HCT116 (cell line): ENCODE results near the gene VPS41. TPM values are rescaled to one million over a fixed set of nuclear protein-coding genes. Genes with fewer than 3 reads are reported as not detected.

Source experiments
- ATAC-seq: fragments of 200-7000 bp; cut with Tn5 transposase; 2 replicates; pipeline ENCODE4 v1.9.1; 2020; ENCODE audit warnings: mild to moderate bottlenecking, moderate library complexity
- BruUV-seq: library from RNA; stranded (reverse); fragments of 400-500 nt; replicated peaks from 2 replicates; lab custom pipeline; 2021; lab: Mats Ljungman, UMichigan
- CTCF ChIA-PET: fragments of 300-600 bp; sonication (Branson Sonifier 250); formaldehyde crosslinking; loops from one replicate; lab custom pipeline; 2021; ENCODE audit warnings: antibody characterized with exemption; lab: Charles Lee
- POLR2A ChIA-PET: fragments of 300-600, 350-600 bp; sonication (Branson Sonifier 250); formaldehyde crosslinking; loops from one replicate; lab custom pipeline; 2021; ENCODE audit warnings: antibody characterized with exemption; lab: Charles Lee
- RAD21 ChIA-PET, 2 experiments: fragments of 300-600 bp; sonication (Branson Sonifier 250); formaldehyde crosslinking; loops; one replicate each; lab custom pipeline; 2023; ENCODE audit warnings: low total read pairs in 2 of 2; ENCODE audit not compliant: uncharacterized antibody in 2 of 2, unreplicated experiment in 2 of 2, low non-redundant PET in 1 of 2; lab: Charles Lee
- DNase-seq: peaks from one replicate; pipeline ENCODE4 v3.0.0-alpha.2; 2010; ENCODE audit warnings: low read depth, low spot score
- H2AFZ ChIP-seq: fragments of 200-600 bp; shearing (Covaris generic), sonication (generic); 2 replicates; pipeline ENCODE4 v1.6.1; 2017; ENCODE audit warnings: low read depth, mixed run types, mixed read lengths, antibody characterized with exemption, low read length; ENCODE audit not compliant: poor library complexity, severe bottlenecking
- H3K27ac ChIP-seq: 2 replicates; pipeline ENCODE4 v1.5.1; 2012; ENCODE audit warnings: low read depth, low read length
- H3K27me3 ChIP-seq: fragments of 200-600 bp; sonication (generic); 2 replicates; pipeline ENCODE4 v1.6.1; 2016; ENCODE audit warnings: mixed run types, low read length, mixed read lengths; ENCODE audit not compliant: insufficient read depth
- H3K36me3 ChIP-seq, 2 experiments: fragments of 200-500 bp in 1 of 2; fragments of 200-600 bp in 1 of 2; sonication (Bioruptor generic) in 1 of 2; sonication (generic) in 1 of 2; 2 replicates each; pipeline versions ENCODE4 v1.5.1 to v1.6.1; 2014 to 2016; ENCODE audit warnings: low read length in 2 of 2, inconsistent platforms in 1 of 2, mixed read lengths in 1 of 2, mixed run types in 1 of 2; ENCODE audit not compliant: insufficient read depth in 2 of 2, control insufficient read depth in 1 of 2
- H3K4me1 ChIP-seq, 2 experiments: fragments of 200-600 bp in 1 of 2; sonication (generic) in 1 of 2; 2 replicates each; pipeline versions ENCODE4 v1.5.1 to v1.6.1; 2012 to 2017; ENCODE audit warnings: low read length in 2 of 2, inconsistent platforms in 1 of 2, mild to moderate bottlenecking in 1 of 2, mixed read lengths in 1 of 2, mixed run types in 1 of 2, moderate library complexity in 1 of 2; ENCODE audit not compliant: insufficient read depth in 2 of 2, control insufficient read depth in 1 of 2
- H3K4me2 ChIP-seq: fragments of 200-600 bp; sonication (generic); 2 replicates; pipeline ENCODE4 v1.6.1; 2017; ENCODE audit warnings: mixed run types, low read length, mixed read lengths
- H3K4me3 ChIP-seq, 2 experiments: fragments of 200-600 bp in 1 of 2; sonication (generic) in 1 of 2; replicated peaks in 1 of 2; 2 replicates each; pipeline ENCODE4 v1.5.1; 2011 to 2016; ENCODE audit warnings: low read length in 2 of 2, control low read depth in 1 of 2, low read depth in 1 of 2, mild to moderate bottlenecking in 1 of 2, mixed read lengths in 1 of 2, mixed run types in 1 of 2
- H3K79me2 ChIP-seq: fragments of 200-600 bp; sonication (generic); 2 replicates; pipeline ENCODE4 v1.6.1; 2017; ENCODE audit warnings: mild to moderate bottlenecking, mixed run types, low read length, moderate library complexity, mixed read lengths; ENCODE audit not compliant: insufficient read depth
- H3K9ac ChIP-seq: fragments of 200-600 bp; sonication (generic); 2 replicates; pipeline ENCODE4 v1.6.1; 2016; ENCODE audit warnings: low read length, mixed read lengths
- H3K9me2 ChIP-seq: fragments of 200-600 bp; sonication (generic), shearing (Covaris generic); 2 replicates; pipeline ENCODE4 v1.6.1; 2017; ENCODE audit warnings: mixed run types, mild to moderate bottlenecking, moderate library complexity; ENCODE audit not compliant: insufficient read depth
- H3K9me3 ChIP-seq, 2 experiments: fragments of 200-500 bp in 1 of 2; fragments of 200-600 bp in 1 of 2; sonication (Bioruptor generic) in 1 of 2; sonication (generic) in 1 of 2; 2 replicates each; pipeline ENCODE4 v1.6.1; 2014 to 2017; ENCODE audit warnings: low read length in 2 of 2, mixed read lengths in 2 of 2, inconsistent platforms in 1 of 2, low read depth in 1 of 2, mild to moderate bottlenecking in 1 of 2, mixed run types in 1 of 2, moderate library complexity in 1 of 2; ENCODE audit not compliant: control insufficient read depth in 1 of 2, insufficient read depth in 1 of 2
- H4K20me1 ChIP-seq: fragments of 200-600 bp; sonication (generic), shearing (Covaris generic); 2 replicates; pipeline ENCODE4 v1.6.1; 2017; ENCODE audit warnings: mixed run types, mild to moderate bottlenecking, moderate library complexity; ENCODE audit not compliant: insufficient read depth
- EZH2phosphoT487 ChIP-seq: fragments of 200-600 bp; IDR thresholded peaks from 2 replicates; pipeline ENCODE4 v1.6.1; 2018; ENCODE audit warnings: antibody characterized with exemption, borderline replicate concordance
- JUND ChIP-seq: IDR thresholded peaks from 2 replicates; pipeline ENCODE4 v1.6.1; 2012
- REST ChIP-seq: IDR thresholded peaks from 2 replicates; pipeline ENCODE4 v1.6.1; 2012; ENCODE audit warnings: low read depth
- SRF ChIP-seq: IDR thresholded peaks from 2 replicates; pipeline ENCODE4 v1.6.1; 2012; ENCODE audit warnings: low read depth
- YY1 ChIP-seq: IDR thresholded peaks from 2 replicates; pipeline ENCODE4 v1.6.1; 2011; ENCODE audit warnings: low read length, low read depth, moderate library complexity, mild to moderate bottlenecking; ENCODE audit not compliant: insufficient replicate concordance; ENCODE audit errors: extremely low read depth
- ZBTB33 ChIP-seq: IDR thresholded peaks from 2 replicates; pipeline ENCODE4 v1.6.1; 2011; ENCODE audit warnings: mild to moderate bottlenecking, low read length, moderate library complexity; ENCODE audit not compliant: insufficient replicate concordance; ENCODE audit errors: extremely low read depth
- ZFX ChIP-seq: fragments of 450-650 bp; IDR thresholded peaks from 2 replicates; pipeline ENCODE4 v1.6.1; 2017
- intact Hi-C: fragments of 100-400 bp; cut with micrococcal nuclease; formaldehyde crosslinking; loops from 2 replicates; pipeline ENCODE4 v1.10.0; 2022
- total RNA-seq: library from RNA; stranded (reverse); gene quantifications from one replicate; pipeline ENCODE4 v1.2.1, GENCODE V29; 2021; ENCODE audit not compliant: unreplicated experiment

VPS41 gene
- total RNA-seq, 1 experiment from 2014 or later: 72.2 TPM

- H3K27ac ChIP-seq: no peak overlapping the region
- no peak overlapping the region for H2AFZ ChIP-seq
- no peaks in the 10 kb centered on the region for H3K4me1 ChIP-seq
- H3K9me3 ChIP-seq: no peaks in the 10 kb centered on the region
- no peaks in the 10 kb centered on the region for H3K36me3 ChIP-seq
- intact Hi-C loops: no loop called here
- DNase-seq (no peak), ATAC-seq (no peak)
- POLR2A ChIA-PET: no interaction called here
- H4K20me1 ChIP-seq: no peaks in the 10 kb centered on the region
- no TSS peak for BruUV-seq
- H3K4me3 ChIP-seq: no peak overlapping the region
- no peak overlapping the region for H3K4me2 ChIP-seq
- H3K9ac ChIP-seq: no peak overlapping the region
- H3K27me3 ChIP-seq: no peaks in the 10 kb centered on the region
- TF ChIP-seq YY1 (no peak), ZFX (no peak), REST (no peak), EZH2phosphoT487 (no peak), JUND (no peak), SRF (no peak), ZBTB33 (no peak)
- TF ChIP-seq, all 23 proteins: peak for 0
- ChIA-PET CTCF (no interaction called here), RAD21 (no interaction called here)
- H3K9me2 ChIP-seq: no peaks in the 10 kb centered on the region
- H3K79me2 ChIP-seq: no peaks in the 10 kb centered on the region
Measured at GRCh38 chr7:38831259-38831996, 77.6 kb downstream of the VPS41 start.
